Stimulated activated CD8-positive, alpha-beta memory T cell treated with anti-CD3 and anti-CD28 coated beads, Interleukin-12 subunit alpha, Interleukin-12 subunit beta, amount 100 ng/mL, for 4 hours (primary cell): ENCODE measurements around the gene PCARE.

Experiments
- DNase-seq: peaks from one replicate; pipeline ENCODE4 v3.0.0-alpha.2; 2020; ENCODE audit warnings: low read depth

PCARE gene

GRCh38 chr2:29063056-29063455 is 11.3 kb downstream of the PCARE start:
- DNase-seq, result no peak

DNA sequence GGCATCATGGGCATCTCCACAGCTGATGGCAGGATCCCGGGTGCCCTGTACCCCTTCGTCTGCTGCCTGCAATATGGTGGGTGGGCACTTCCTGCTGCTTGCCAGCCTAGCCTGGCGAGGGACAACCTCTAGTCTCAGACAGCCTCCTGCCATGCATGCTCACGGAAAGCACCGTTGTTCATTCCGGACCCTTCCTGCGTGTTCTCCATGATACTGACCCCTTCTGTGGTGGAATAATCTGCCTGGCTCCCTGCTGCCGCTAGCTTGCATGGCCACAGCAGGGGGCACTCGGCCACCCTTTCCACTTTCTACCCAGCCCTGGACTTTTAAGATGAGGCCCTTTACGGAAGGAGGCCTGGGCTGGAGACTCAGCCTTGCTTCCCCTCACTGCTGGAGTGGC is 12.0 kb downstream of the PCARE start:
- DNase-seq, result no peak

GRCh38 chr2:29061616-29062015 is 12.7 kb downstream of the PCARE start:
- DNase-seq, result no peak

GRCh38 chr2:29061176-29061575 is 13.1 kb downstream of the PCARE start:
- no peak for DNase-seq

DNA sequence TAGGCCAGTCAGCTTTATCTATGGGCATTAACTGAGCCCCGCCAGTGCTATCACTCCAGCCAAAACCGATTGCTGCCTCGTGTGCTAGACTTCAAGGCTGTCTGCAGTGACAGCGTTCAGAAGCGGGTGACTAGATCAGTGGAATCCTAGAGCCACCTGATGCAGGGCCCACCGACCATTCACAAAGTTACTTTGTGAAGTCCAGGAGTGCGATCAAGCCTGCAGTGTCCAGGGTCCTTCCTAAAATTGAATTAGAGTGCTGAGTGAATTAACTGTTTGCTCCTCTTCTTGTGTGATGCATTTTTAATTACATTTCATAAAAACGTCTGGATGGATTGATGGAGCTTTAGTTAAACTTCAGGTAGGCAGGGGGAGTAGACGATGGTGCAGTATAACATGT is 13.9 kb downstream of the PCARE start:
- DNase-seq, result no peak

DNA sequence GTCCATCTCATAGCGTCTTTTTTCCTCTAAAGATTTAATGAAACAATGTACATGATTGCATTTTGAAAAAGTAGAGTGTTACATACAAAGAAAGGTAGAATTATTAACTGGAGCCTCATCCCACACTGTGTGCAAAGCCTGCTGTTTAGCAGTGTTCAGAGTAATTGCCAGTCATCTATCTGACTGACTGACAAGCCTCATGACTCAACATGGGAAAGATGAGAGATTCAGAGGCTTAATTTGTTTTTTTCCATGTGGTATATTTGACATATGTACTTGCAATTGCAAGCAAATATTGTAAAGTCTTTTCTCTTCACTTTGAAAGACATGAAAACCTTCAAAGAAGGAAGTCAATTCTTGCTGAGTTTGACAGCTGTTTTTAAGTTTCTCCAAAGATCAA is 14.7 kb downstream of the PCARE start:
- DNase-seq, result no peak

GRCh38 chr2:29057006-29057405 is 17.3 kb downstream of the PCARE start:
- no peak for DNase-seq

GRCh38 chr2:29056452-29056851 is 17.9 kb downstream of the PCARE start:
- DNase-seq, result no peak

- no peak for DNase-seq
These were observed 18.7 kb downstream of the PCARE start for GRCh38 chr2:29055601-29056000.

GRCh38 chr2:29054430-29054829 is 19.9 kb downstream of the PCARE start:
- no peak for DNase-seq

DNA sequence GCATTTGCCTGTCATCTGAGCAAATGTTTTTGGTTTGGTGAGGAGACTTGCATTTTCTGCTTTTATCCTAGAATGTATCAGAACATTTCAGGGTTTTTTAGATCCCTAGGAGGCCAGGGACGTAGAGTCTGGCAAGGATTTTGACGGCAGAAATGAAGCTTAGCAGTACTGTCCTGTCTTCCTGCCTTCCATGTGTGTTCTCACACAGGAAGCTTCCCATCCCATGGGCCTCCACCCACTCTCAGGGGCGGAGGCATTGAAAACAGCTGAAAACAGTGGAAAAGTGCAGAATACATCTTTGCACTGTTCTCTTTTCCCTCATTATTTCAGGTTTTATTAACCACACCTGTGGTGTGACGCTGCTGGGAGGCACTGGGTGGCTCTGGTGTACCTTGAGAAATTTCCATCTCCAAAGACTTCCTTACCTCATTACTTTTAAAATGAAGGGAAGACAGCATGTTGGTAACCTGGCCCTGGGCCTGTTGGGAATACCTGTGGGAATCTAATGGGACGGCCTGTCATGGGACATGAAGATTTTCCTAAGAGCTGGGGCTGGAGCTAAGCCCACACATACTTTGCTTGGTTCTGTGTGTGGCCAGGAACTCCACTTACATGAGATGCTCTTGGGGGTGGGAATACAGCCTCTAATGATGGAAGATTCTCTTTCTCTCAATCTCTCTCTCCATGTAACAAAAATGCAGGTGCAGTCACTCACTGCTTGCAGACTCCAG is 20.5 kb downstream of the PCARE start:
- DNase-seq, result no peak

DNA sequence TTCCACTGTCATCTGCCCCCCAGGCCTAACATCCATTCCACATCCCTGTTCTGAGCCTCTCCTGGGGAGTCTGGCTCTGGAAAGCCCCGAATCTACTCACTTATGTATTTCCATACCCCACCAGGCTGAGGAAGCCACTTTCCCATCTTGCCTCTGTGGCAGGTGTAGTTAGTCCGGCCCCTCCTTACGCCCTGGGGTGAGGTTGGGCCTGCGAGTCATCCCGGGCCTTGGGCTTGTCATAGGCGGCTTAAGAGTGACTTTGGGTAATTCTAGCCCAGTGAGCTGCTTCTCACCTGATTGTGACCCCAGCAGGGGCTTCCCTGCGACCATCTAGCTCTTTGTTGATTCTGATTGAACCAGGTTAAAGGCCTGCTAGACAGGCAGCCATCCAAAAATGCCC is 21.1 kb downstream of the PCARE start:
- no peak for DNase-seq

- no peak for DNase-seq
These were observed 21.5 kb downstream of the PCARE start for GRCh38 chr2:29052807-29053206.

GRCh38 chr2:29051730-29052129 is 22.6 kb downstream of the PCARE start:
- DNase-seq, result no peak

- no peak for DNase-seq
These were observed 23.7 kb downstream of the PCARE start for GRCh38 chr2:29050591-29050990.

GRCh38 chr2:29047083-29047845 is 27.1 kb downstream of the PCARE start:
- DNase-seq, result no peak

DNA sequence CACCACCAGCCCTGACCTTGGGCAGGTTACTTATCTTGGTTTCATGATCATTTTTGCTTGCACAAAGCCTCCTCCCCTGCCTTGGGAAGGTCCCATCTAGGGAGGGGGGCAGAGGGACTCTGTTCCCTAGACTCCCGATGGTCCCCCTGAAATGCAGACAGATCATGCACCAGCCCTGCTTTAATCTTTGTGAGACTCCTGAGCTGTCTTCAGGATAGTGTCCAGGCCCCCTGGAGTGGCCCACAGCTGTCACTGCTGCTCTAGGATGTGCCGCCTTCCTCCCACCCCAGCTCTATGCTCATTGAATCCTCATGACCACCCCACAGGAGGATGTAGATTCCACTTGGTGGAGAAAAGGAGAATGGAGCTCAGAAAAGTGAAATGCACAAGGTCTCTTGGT is 28.0 kb downstream of the PCARE start:
- no peak for DNase-seq

DNA sequence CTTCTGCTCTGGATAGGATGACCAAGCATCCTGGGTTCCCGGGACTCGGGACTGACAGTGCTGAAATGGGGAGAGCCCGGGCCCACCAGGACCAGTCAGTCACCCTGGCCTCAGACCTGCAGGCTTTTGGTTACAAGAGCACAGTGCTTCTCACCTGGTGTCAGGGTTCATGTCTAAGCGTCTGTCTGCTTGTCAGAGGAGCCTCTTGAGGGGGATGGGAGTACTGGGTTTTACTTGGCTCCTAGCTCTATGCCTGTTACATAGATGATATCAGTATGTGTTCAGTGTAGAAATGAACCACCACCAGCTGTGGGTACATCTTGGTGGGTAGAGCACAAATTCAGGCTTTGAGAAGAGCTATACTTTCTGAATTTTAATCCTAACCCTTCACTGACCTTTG is 29.9 kb downstream of the PCARE start:
- DNase-seq, result no peak

- no peak for DNase-seq
These were observed 31.7 kb downstream of the PCARE start for GRCh38 chr2:29042561-29043075.

DNA sequence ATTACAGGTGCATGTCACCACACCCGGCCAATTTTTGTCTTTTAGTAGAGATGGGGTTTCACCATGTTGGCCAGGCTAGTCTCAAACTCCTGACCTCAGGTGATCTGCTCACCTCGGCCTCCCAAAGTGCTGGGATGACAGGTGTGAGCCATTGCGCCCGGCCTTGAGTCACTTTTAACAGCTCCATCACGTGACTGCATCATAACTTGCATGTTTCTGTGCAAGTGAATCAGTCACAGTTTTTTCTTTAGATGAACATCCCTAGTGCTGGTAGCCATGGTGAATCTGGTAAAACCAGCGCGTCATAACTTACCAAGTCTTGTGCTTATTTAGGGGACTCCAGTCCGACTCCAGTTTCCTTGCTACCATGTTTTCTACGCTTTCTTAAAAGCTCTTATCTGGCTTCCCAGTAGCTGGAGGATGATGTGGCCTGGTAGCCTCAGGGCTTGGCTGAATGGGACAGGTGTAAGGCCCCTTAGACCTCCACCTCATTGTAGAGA is 33.1 kb downstream of the PCARE start:
- DNase-seq, result no peak

DNA sequence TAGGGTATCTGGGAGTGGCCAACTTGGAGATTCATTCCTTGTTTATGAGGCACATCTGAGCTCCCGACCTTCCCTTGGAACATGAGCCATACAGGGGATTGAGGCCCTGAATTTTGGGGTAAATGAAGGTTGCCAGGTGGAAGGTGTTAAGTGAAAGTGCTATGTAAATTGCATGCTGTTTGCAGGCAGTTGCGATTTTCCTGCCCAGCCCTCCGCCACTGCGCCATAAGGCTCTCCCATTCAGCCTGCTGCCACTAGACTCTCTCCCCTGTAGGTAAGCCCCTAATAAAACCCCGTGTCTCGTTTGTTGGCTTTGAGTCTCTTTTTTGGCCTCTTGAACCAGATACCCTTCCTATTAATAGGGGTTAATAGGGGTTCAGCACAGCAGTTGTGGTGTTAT is 33.8 kb downstream of the PCARE start:
- no peak for DNase-seq

- DNase-seq, result no peak
These were observed 34.4 kb downstream of the PCARE start for GRCh38 chr2:29039718-29040480.
